ENCODE measurements around the gene TSPAN2. TPM values are rescaled to one million over a fixed set of nuclear protein-coding genes. Genes with fewer than 3 reads are reported as not detected.

The TSPAN2 gene
- total RNA-seq, 1 donor from 2014 or later = 4.3 TPM

GRCh38 chr1:115069659-115070308, 19.5 kb downstream of the TSPAN2 start:
- Mint-ChIP-seq H3K27me3 (ENCODE audit: low read depth) (no peaks in the 10 kb centered on the region), H3K27ac (ENCODE audit: unreplicated experiment) (no peak overlapping the region), H3K4me3 (no peak overlapping the region), H3K36me3 (ENCODE audit: low read depth) (no peaks in the 10 kb centered on the region), H3K4me1 (no peaks in the 10 kb centered on the region), H3K9me3 (no peaks in the 10 kb centered on the region)
- no peak for TF ChIP-seq CTCF (conservative IDR thresholded peaks at IDR 0.05)
- DNase-seq (ENCODE audit: low read depth, low spot score) = no peak

GRCh38 chr1:115068826-115069585, 20.3 kb downstream of the TSPAN2 start:
- Mint-ChIP-seq H3K4me3 (no peak overlapping the region), H3K27me3 (ENCODE audit: low read depth) (no peaks in the 10 kb centered on the region), H3K36me3 (ENCODE audit: low read depth) (no peaks in the 10 kb centered on the region), H3K4me1 (no peaks in the 10 kb centered on the region), H3K27ac (ENCODE audit: unreplicated experiment) (no peak overlapping the region), H3K9me3 (no peaks in the 10 kb centered on the region)
- DNase-seq (ENCODE audit: low read depth, low spot score) = no peak
- TF ChIP-seq CTCF (conservative IDR thresholded peaks at IDR 0.05) = no peak

DNA sequence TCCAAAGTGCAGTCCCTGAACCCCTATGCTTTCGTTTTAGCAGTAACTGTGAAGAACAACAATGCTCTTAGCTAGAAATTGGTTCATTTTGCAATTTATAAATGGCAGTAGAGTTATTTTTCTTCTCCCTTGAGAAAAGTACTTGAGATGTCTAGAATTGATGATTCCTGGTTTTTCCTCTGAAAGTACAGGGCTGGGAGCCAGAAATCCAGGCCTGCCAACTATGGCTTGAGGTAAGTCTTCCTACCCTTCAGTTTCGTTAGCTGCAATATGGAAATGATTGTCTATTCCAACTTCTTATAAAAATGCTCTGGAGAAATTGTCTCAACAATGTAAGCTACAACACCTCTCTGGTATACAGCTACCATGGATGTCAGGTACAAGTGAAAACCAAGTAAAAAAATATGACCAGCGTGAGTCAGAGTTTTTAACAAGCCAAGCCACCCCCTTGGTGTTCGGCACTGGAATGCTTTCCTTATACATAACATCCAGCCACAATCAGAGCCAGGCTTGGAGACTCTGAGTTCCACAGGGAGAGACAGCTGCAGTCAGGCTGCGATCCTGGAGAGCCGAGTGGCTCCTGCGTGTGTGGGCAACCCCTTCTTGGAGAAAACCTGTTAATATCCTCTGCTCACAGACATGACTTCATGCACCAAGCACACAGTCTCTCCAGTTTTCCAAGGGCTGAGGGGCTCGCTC, 22.0 kb downstream of the TSPAN2 start:
- no peak for DNase-seq (ENCODE audit: low read depth, low spot score)
- no peak for TF ChIP-seq CTCF (conservative IDR thresholded peaks at IDR 0.05)
- H3K4me3 Mint-ChIP-seq = no peak overlapping the region
- H3K27ac Mint-ChIP-seq (ENCODE audit: unreplicated experiment) = no peak overlapping the region
- H3K9me3 Mint-ChIP-seq = no peaks in the 10 kb centered on the region
- no peaks in the 10 kb centered on the region for H3K27me3 Mint-ChIP-seq (ENCODE audit: low read depth)
- no peaks in the 10 kb centered on the region for H3K4me1 Mint-ChIP-seq
- H3K36me3 Mint-ChIP-seq (ENCODE audit: low read depth) = no peaks in the 10 kb centered on the region

- Mint-ChIP-seq H3K9me3 (no peaks in the 10 kb centered on the region), H3K4me1 (no peaks in the 10 kb centered on the region), H3K36me3 (ENCODE audit: low read depth) (no peaks in the 10 kb centered on the region), H3K27ac (ENCODE audit: unreplicated experiment) (no peak overlapping the region), H3K27me3 (ENCODE audit: low read depth) (no peaks in the 10 kb centered on the region), H3K4me3 (no peak overlapping the region)
- no peak for TF ChIP-seq CTCF (conservative IDR thresholded peaks at IDR 0.05)
- no peak for DNase-seq (ENCODE audit: low read depth, low spot score)
Observed at GRCh38 chr1:115065021-115065420, 24.3 kb downstream of the TSPAN2 start.

DNA sequence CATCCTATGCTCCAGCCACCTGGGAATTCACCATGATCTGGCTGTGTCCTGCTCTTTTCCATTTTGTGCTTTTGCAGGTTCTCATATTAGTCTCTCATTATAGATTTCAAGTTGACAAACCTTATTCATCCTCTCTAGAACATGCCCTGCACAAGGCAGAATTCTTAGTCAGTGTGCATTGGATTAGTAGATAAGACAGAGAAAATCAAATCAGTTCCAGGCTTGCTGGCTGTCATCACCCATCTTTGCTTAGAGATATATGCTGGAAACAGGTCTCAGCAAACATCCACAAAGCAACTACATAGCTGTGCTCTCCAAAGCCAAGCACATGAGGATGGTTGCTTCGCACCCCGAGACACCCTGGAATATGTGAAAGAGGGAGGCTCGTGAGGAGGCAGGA, 24.8 kb downstream of the TSPAN2 start:
- H3K36me3 Mint-ChIP-seq (ENCODE audit: low read depth) = no peaks in the 10 kb centered on the region
- H3K9me3 Mint-ChIP-seq = no peaks in the 10 kb centered on the region
- no peak overlapping the region for H3K27ac Mint-ChIP-seq (ENCODE audit: unreplicated experiment)
- no peaks in the 10 kb centered on the region for H3K27me3 Mint-ChIP-seq (ENCODE audit: low read depth)
- TF ChIP-seq CTCF (conservative IDR thresholded peaks at IDR 0.05) = no peak
- no peak for DNase-seq (ENCODE audit: low read depth, low spot score)
- no peak overlapping the region for H3K4me3 Mint-ChIP-seq
- H3K4me1 Mint-ChIP-seq = no peaks in the 10 kb centered on the region
